Measurements from ENCODE around the gene LSM14B.
A peak's percentile ranks its signal among the peaks of the same experiment; 100 is the strongest.

GRCh38 chr20:62133864-62134263 is 11.6 kb downstream of the LSM14B start:
- peak in 2 of 5 experiments; percentile 11 to 19 for TF ChIP-seq CTCF (IDR thresholded peaks at IDR 0.05 in 4 of 5, conservative IDR thresholded peaks at IDR 0.05 in 1 of 5)
- no peak for TF ChIP-seq POLR2A (IDR thresholded peaks at IDR 0.05)
